GM18907 (cell line): Measurements from ENCODE around the gene INO80E.
"Not testable (repeated sequence)": the region's sequence is repeated elsewhere in the genome, so short reads cannot be mapped to it uniquely, and the experiment has no call there.

Experiments
- ATAC-seq: cut with Tn5 transposase; IDR thresholded peaks from one replicate; pipeline ENCODE4 v1.9.1; 2021; ENCODE audit warnings: mild to moderate bottlenecking, moderate library complexity; ENCODE audit not compliant: unreplicated experiment

Gene INO80E

DNA sequence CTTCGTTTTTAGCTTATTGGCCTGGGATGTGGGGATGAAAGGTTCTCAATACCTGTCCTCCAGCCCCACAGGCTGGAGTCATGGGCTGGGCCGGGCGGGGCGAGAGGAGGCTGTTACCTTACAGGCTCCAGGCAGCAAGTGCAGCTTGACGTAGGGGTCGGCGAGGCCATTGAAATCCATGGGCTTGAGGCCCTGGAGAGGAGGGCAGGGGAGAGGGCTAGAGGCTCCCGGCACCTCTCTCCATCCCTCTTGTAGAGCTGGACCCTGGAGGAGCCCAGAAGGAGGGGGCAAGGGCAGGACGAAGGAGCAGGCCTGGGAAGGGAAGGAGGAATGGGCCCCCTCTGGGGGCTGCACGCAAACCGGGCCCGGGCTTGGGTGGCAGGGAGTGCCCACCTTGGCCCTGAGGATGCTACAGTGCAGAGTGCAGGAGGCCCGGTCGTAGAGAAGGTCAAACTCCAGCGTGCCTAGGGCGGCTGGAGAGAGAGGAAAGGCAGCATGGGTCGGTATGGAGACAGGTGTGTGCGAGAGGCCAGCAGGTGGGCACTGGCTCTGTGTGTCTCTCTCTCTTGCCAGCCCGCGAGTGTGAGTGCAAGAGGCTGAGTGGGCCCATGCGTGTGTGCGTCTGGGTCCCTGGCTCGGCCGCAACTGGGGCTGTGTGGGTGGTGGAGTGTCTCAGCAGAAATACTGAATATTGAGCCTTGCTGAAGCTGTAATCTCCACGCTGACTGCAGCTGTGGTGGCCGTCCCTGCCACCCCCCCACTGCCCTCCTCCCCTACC, 13.2 kb downstream of the INO80E start:
- ATAC-seq = no peak

DNA sequence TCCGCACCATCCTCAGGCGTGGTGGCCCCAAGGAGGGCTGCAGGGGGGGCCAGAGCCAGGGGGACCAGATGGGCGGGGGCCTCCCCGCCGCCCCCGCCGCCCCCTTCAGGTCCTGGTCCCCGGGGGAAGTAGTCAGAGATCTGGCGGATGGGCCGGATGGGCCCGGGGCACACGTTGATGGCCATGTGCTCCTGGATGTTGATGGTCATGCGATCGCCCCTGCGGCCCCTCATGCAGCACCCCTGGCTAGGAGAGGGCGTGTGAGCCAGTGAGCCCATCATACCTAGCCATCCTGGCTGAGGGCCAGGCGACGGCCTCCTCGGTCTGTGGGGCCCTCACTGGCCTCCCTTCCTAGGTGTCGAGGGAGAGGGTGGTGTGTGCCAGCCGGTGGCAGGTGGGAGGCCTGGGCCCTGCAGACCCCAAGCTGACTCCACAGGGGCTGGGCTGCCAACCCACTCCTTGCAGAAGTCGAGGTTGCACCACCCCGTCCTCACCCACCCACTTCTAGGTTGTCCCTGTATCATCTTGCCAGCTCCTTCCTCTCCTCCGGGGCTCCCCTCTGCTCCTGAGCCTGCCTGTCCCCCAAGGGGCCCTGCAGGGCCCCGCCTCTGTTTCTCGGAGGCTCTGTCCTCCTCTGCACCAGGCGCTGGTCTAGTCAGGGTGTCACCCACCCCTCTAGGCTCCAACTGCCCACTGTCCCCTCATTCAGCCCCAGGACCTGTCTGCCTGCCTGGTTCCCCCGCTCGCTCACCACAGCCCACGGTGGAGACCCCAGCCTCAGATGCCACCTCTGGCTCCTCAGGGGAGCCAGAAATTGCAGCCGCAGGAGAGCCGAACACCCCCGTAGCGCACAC, 14.2 kb downstream of the INO80E start:
- ATAC-seq = no peak

DNA sequence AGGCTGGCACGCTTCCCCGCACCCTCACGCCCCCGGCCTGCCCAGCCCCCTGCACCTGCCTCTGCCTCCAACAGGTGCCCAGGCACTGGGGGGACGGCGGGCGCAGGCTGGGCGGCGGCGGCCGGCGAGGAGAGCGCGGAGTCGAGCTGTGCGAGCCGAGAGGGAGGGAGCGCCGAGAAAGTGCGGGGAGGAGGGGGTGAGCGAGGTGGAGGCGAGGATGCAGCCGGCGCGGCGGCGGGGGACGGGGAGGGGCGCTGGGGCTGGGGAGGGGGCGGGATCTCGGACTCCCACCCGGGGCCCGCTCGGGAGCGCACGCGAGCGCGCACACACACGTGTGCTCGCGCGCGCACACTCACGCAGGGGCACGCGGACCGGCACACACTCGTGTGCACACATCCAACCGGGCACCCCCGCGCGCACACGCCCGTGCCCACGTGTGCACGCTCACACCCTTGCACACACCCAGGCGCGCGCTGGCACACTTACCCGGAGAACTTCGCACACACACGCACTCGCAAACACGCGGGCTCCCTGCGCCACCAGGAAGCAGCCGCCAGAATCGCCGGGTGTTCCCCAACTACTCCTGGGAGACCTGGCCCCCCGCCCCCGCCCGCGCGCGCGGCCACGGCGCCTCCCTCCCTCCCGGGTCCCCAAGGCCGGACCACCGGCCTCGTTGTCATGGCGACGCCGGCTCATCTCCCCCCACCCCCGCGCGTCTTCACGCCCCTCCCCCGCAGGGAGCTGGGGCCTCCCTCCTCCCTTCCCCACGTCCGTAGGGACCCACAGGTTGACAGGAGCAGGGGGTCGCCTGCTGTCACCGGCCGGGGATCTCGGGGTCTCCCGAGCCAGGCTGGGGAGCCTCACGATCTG, 15.0 kb downstream of the INO80E start, which contains the start of gene DOC2A:
TSS of gene DOC2A (minus strand) at position 184 of the 870 bp plus-strand sequence. CDS start 805 bp downstream, outside the sequence.
- no peak for ATAC-seq

DNA sequence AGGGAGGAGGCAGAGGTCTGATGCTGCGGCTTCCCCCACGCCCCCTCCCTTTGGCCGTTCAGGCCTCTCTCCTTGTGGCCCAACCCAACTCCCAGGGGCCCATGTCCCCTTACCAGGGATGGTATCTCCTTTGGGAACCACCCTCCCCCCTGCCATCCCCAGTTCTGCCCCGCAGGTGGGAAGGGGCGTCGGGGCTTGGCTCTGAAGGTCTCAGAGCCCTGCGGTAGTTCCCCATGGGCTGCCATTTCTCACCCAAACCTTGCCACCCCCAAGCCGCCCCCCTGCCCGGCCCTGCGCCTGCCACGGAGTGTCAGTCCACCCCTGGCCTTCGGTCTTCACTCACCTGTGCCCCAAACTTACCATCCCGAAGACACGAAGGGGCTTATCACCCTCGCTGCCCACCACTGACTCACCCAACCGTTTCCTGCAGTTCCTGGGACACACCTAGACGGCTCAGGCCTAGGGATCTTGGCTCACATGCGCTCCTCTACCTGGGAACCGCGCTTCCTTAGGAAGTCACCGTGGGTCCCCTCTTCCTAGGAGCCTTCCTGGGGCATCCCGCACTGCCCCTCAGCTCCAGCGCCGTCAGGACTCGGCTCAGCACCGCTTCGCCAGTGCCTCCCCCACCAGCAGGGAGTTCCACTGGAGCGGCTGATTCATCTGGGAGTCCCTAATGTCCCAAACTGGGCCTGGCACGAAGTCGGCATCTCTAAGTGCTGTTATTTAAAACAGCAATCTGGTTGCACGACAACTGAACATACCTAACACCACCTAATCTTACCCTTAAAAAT, 15.9 kb downstream of the INO80E start:
- no peak for ATAC-seq

DNA sequence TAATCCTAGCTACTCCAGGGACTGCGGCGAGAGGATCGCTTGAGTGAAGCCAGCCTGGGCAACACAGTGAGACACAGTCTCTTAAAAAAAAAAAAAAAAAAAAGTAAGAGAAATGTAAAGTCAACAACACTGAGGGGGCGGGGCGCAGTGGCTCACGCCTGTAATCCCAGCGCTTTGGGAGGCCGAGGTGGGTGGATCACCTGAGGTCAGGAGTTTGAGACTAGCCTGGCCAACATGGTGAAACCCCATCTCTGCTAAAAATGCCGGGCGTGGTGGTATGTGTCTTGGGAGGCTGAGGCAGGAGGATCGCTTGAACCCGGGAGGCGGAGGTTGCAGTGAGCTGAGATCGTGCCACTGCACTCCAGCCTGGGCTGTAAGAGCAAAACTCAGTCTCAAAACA, 16.6 kb downstream of the INO80E start:
- not testable (repeated sequence) for ATAC-seq

DNA sequence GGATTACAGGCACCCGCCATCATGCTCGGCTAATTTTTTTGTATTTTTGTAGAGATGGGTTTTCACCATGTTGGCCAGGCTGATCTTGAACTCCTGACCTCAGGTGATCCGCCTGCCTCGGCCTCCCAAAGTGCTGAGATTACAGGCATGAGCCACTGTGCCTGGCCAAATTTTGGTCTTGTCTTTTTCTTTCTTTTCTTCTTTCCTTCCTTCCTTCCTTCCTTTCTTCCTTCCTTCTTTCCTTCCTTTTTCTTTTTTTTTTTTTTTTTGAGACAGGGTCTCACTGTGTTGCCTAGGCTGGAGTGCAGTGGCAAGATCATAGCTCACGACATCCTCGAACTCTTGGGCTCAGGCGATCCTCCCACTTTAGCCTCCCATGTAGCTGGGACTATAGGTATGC, 19.4 kb downstream of the INO80E start:
- not testable (repeated sequence) for ATAC-seq

DNA sequence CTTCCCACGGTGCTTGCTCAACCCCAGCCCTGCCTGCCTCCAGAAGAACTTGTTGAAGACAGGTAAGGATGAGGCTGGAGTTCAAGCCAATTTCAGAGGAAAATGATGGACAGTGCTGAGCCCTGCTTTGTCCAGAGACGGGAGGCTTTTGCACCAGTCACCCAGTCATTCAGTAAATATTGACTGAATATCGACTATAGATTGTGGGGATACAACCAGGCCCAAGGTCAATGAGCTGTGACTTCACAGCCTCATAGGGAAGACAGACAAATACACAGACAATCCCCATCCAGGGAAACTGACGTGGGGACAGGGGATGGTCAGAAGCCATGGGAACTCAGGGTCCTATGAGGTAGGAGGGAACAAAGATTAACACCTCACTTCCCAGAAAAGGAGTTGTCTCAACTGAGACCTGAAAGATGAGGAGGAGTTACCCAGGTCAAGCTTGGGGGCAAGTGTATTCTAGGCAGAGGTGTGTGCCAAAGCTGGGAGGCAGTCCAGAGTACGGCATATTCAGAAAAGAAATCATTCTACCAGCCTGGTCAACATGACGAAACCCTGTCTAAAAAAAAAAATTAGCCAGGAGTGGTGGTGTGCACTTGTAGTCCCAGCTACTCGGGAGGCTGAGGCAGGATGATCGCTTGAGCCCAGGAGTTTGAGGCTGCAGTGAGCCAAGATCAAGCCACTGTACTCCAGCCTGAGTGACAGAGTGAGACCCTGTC, 20.7 kb downstream of the INO80E start:
- no peak for ATAC-seq

DNA sequence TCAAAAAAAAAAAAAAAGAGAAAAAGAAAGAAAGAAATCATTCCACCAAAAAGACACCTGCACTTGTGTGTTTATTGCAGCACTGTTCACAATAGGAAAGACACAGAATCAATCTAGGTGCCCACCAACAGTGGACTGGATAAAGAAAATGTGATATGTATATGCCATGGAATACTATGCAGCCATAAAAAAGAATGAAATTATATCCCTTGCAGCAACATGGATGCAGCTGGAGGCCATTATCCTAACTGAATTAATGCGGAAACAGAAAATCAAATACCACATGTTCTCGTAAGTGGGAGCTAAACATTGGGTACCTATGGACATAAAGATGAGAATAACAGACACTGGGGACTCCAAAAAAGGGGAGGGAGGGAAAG, 21.2 kb downstream of the INO80E start:
- no peak for ATAC-seq

DNA sequence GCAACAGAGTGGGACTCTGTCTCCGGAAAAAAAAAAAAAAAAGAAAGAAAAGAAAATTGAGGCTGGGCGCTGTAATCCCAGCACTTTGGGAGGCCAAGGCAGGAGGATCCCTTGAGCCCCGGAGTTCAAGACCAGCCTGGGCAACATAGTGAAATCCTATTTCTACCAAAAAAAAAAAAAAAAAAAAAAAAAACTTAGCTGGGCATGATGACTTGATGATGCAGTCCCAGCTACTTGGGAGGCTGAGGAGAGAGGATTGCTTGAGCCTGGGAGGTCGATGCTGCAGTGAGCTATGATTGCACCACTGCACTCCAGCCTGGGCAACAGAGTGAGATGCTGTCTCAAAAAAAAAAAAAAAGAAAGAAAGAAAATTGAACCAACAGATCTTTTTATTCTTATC, 21.9 kb downstream of the INO80E start:
- ATAC-seq = not testable (repeated sequence)

DNA sequence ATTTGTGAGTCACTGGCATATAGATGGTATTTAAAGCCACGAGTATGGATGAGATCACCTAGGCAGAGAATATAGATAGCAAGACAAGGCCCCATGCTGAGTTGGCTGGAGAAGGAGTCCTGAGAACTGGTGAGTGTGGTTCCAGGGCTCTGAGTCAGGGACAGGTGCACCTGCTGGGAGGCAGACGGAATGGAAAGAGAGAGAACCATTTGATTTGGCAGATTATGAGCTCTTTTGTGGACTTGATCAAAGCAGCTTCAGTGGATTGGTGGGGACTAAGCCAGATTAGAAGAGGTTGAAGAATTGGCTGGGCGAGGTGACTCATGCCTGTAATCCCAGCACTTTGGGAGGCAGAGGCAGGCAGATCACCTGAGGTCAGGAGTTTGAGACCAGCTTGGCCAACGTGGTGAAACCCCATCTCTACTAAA, 22.7 kb downstream of the INO80E start:
- ATAC-seq = no peak

DNA sequence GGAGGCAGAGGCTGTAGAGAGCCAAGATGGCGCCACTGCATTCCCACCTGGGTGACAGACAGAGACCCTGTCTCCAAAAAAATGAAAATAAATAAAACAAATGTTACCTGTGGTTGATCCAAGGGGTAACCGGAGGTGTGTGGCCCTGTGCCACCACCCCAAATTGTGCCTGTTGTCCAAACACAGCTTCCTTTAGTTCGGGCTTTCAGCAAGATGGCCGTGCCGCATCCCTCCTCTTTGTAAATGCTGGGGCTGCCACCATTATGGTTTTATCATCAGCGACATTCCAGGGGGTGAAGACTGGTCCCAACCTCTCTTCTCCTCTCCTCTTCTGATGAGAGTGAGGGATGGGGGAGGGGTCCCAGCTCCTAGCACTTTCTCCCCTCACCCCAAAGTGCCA, 26.8 kb downstream of the INO80E start, which contains the start of gene C16orf92:
TSS of gene C16orf92 (plus strand) at position 312 of the 400 bp plus-strand sequence. CDS start 143 bp downstream, outside the sequence.
- ATAC-seq = no peak

DNA sequence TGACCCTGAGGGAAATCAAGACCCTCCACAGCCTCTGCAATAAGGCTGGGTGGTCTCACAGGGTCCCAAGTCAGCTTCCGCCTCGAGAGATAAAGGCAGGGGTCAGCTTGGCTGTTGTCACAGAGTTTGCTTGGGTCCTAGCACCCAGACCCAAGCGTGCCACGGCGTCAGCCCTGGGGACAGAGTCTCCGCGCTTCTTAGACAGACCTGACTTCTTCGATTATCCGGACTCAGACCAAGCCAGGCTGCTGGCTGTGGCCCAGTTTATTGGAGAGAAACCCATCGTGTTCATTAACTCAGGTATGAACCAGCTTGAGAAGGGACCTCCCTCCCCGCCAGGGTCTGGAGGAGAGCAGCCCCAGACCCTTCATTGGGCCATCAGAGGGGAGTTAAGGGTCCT, 27.5 kb downstream of the INO80E start:
- no peak for ATAC-seq

DNA sequence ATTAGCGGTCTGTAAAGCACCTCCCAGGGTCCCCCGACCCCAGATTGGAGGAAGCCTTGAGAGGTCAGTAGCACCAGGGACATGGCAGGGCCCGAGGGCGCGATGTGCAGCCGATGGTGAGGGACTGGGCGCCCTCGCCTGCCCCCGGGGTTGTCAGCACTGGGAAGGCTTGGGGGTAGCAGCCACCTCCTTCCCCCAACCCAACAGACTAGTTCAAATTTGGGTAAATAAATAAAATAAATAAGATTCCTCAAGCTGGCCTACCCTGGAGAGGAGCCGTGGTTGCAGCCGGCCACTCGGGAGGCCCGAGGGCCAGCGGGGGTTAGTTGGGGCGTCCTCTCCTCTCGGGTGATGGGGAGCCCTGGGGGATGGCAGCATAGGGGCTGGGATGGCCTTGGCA, 28.4 kb downstream of the INO80E start:
- ATAC-seq = no peak

DNA sequence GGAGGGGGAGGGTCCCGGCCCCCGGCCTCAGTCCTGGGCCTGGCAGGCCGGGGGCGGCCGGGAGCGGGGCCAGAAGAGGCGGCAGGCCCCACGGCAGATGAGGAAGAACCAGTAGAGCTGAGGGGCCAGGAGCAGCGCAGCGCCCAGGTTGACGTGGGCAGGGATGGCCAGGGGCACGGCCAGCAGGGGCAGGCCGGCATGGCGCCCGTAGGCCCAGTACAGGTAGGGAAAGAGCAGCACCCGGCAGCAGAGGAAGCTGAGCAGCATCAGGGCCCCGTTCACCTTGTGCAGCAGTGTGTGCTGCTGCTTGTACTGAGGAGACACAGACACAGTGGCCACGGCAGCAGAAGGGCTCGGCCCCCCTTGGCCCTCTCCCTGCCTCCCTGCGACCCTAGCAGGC, 29.1 kb downstream of the INO80E start:
- ATAC-seq = no peak

DNA sequence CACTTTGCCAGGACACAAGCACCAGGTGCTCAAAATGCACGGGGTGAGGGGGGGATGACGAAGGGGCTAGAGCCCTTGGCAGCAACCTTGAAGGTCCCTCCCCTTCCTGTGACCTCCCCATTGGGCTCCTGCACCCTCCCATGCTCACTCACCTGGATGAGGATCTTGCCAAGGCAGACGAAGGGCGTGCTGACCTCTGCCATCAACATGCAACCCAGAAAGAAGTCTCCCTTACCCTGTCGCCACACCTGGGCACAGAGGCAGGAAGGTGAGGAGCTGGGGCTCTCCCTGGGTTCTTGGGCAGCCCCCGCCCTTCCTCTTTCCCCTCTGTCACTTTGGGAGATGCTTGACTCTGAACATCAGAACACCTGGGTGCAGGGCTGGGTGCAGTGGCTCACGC, 29.5 kb downstream of the INO80E start:
- no peak for ATAC-seq

DNA sequence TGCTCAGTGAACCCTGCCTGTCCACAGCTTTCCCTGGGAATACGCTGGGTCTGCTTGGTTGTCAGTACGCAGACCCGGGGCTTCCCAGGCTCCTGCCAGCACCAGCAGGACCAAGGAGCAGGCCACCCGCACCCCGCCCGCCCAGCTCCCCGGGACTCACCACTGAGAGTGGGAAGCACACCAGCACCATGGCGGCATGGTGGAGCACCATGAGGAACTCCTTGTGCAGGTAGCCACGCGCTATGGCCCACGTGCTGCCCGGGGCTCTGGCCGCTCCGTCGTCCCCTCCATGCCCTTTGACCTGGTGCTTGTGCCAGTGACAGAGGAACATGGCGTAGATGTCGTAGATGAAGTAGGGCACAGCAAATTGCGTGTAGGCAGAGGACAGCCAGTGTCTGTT, 30.4 kb downstream of the INO80E start:
- no peak for ATAC-seq

DNA sequence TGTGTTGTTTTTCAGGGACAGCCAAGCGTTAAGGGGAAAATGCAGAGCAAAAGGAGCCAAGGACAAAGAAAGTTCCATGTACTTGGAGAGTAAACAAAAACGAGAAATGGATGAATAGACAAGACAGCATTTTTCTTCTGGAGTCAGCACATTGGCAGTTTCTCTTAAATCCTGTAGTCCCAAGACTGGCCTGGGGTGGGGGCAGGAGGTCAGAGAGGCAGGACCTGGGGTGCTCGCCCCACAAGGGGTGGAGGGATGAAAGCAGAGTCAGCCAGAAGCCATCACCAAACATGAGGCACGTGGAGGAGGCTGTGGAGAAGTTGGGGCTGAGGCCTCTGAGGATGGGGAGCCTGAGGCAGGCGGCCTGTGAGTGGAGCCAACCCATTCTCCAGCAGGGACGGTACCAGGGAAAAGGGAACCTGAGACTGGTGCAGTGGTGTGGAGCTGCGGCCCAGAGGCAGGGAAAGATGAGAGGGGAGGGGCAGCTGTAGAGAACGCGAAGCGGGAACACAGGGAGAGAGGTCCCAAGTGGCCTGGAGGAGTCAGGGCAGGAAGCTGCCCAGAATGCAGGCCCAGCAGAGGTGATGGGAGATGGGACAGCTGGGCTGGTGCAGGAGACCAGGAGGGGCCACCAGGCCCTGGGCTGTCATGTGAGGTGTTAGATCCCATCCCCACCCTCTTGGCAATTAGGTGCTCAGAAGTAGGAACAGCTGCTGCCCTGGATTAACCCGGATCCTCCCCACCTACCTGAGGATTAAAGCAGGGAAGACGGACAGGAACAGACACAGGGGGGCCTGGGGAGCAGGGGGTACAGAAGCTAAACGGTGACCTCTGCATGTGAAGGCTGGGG, 31.8 kb downstream of the INO80E start:
- no peak for ATAC-seq

DNA sequence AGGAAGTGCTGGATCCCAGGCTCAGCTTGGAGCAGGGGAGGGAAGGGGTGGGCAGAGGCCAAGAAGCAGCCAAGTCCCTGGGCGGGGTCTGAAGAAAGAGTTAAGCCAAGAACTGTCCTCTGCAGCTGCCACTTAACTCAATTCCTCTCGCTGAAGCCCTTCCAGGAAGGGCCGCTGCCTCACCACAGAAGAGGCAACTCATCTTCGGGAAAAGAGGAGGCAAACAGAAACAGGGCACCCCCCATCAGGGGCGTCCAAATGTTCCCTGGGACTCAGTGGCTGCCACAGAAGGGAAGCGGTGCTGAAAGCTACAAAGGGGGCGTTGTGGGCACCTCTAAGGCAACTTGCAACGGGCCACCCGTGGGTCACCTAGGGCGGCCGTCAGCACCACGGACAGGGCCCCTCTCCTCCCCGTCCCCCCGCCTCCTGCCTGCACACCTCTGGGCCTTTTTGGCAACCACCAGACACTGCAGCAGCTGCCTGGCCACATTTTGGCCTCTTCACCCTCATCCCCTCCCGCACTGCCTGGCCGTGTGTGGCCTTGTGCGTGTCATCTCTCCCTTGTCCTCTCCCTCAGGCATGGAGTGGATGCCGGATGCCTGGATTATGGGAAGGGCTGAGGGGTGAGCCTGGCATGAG, 32.5 kb downstream of the INO80E start:
- ATAC-seq = no peak
